G401 (cell line): ENCODE measurements around the gene RASGRP3. TPM values are rescaled to one million over a fixed set of nuclear protein-coding genes. Genes with fewer than 3 reads are reported as not detected.

ENCODE experiments used
- DNase-seq: peaks from one replicate; pipeline ENCODE4 v3.0.0-alpha.2; 2015; ENCODE audit warnings: low spot score
- in situ Hi-C: cut with HindIII; loops from 2 replicates; pipeline ENCODE4 v1.10.0; 2016; ENCODE audit warnings: low sequenced_read_pairs, mixed read lengths
- total RNA-seq: library from RNA; depleted of rRNA; stranded (reverse); fragments of >200 nt; shearing (Covaris generic); gene quantifications from 2 replicates; pipeline ENCODE4 v1.2.3, GENCODE V29; 2014

RASGRP3 gene
- total RNA-seq, 1 experiment from 2014 or later, result 2.7 TPM

DNA sequence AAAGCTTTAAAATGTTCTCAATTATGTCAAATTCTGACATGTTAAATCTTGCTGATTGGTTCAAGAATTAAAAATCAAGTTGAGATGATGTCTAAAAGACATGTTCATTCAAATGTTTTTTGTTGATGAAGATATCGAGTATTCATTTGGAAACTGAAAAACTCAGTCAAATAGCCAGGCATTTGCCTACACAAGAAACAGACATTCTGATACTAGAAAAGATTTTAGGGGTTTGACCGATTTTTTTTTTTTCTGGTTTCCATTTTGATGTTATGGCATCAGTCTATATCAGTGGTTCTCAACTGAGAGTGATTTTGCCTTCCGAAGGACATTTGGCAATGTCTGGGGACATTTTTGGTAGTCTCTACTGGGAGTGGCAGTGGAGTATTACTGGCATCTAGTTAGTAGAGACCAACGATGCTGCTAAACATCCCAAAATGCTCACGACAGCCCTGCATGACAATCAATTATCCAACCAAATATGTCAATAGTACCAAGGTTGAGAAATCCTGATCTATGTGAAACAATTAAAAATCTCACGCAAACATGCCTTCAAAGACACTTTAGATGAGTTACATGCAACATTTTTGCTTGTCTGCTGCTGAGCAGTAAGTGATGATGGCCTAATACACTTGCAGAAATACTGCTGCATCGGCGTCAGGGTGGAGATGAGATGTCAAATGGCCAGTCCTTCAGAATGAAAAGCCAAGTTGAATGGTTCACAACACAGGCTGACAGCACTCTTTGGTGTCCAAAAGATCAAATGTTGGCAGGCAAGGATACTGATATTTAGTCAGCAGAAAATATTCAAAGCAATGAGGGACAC, 12.5 kb downstream of the RASGRP3 start:
- no peak for DNase-seq
- in situ Hi-C loops, result no loop called here

DNA sequence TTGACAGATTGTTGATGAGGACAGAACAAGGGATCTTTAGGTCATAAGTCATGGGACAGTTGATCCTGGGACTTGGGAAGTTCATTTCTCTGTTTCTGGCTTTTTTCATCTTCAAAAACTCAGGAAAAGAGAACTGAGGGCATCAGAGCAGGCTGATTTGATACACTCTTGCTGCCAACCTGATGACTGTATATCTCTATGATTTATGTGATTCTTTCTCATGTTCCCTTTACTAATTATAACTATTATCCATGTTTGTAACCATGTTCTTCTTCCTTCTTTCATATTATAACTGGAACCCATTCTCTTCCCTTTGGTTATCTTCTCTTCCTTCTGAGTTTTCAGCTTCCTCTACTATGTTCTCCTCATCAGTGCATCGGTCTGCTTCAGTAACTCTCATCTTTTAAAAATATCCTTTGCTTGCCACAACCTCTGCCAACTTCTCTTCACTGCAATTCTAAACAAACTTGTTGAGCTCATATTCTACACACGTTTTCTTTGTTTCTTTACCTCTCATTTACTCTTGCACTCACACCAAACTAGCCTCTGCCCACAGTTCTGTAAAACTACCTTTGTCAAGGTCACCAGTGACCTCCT, 13.5 kb downstream of the RASGRP3 start:
- in situ Hi-C loops, result no loop called here

DNA sequence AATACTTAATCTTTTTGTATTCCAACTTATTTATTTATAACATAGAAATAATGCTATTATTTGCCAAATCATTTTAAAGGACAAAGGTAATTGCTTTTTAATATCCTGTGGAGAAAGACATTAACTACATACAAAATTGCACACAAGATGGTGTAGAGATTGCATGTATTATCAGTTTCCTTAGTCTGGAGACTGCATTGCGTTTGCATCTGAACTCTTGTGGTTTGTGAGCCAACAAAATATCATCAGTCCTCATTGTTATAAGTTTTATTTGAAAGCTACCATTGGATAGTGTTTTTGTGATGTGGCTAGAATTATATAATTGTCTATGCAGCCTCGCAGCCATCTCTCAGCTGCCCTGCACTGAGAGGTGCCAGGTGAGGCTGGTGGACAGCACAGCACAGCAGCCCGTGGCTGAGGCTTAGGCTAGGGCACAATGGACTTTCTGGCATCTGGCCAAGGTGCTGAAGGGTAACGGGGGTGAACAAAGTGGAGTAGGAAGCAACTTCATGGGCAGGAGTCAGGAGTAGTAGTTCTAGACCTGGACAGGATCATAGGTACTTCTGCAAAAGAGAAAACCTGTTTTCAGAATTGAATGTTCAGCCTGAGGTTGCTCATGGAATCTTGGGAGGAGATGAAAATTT, 15.1 kb downstream of the RASGRP3 start:
- no peak for DNase-seq

More for the DNA sequence above, 13.5 kb downstream of the RASGRP3 start:
- DNase-seq, result no peak

DNA sequence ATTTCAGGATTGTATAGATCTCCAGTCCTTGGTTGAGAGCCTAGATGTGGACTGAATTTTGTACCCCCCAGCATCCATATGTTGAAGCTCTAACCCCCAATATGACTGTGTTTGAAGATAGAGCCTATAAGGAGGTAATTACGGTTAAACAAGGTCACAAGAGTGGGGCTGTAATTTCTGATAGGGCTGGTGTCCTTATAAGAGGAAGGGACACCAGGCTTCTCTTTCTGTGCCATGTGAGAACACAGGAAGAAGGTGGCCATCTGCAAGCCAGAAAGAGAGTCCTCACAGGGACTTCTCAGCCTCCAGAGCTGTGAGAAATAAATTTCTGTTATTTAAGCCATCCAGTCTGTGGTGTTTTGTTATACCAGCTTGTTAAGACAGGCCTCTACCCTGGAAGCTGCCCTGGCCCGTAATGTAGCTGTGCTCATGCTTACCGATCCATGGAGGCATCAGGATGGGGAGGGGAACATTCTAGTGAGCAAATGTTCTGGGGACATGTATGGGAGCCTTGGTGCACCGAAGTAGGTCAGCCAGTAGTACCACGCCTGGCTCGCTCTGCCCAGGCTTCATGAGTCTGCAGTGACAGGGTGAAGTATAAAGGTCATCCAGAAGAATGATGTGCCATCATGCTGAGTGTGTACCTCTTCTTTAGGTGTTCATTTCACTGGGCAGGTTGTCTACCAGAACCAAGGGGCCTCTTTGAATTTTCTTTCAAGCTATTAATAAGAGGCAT, 16.1 kb downstream of the RASGRP3 start:
- in situ Hi-C loops, result no loop called here
- DNase-seq, result no peak

More for the DNA sequence above, 15.1 kb downstream of the RASGRP3 start:
- in situ Hi-C loops, result no loop called here

DNA sequence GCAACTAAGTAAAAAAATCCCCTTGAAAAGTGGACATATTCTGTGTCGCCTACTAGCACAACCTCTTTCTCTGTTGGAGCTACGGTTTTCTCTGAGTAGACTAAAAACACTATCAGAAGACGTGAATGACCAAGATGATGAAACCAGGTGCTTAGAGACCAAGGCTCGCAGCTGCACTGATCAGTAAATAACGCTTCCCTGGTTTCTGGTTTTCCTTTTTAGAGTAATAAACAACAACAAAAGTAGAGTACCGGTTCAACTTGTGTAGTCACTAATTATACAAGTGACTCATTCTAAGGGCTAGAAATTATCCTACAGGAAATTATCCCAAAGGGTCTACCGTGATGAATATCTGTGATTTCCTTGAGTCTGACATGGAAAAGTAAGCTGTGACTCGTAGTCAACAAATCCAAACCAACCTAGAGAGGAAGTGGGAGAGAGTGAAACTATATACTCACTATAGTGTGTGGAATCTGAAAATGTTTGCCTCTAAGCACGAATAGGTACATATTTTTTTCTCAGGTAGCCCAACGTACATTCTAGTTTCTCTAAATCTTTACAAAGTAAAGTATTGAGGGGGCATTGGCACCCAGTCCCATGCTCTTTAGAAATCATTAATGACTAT, 17.8 kb downstream of the RASGRP3 start:
- no peak for DNase-seq
- in situ Hi-C loops, result no loop called here

DNA sequence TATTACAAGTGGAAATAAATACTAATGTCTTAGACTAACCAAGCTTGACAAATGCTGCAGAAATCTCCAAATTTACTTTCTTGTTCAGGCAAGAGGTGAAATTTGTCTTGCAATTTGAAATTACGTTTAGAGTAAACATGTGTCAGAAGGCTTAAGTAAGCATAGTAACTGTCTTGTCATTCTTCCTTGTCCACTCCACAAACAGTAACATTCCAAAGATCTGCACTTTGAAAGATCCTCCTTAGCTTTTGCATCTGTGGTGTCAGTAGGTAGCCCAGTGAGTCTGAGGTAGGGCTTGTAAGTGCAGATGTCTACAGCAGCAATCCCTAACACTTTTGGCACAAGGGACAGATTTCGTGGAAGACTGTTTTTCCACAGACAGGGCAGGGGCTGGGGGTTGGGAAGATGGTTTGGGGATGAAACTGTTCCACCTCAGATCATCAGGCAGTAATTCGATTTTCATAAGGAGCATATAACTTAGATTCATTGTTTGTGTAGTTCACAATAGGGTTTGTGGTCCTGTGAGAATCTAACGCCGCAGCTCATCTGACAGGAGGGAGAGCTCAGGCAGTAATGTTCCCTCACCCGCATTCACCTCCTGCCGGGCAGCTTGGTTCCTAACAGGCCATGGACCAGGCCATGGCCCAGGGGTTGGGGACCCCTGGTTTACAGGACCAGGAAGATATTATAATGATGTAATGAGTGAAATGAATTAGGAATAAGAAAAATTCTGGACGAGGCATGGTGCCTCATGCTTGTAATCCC, 18.6 kb downstream of the RASGRP3 start:
- no peak for DNase-seq

DNA sequence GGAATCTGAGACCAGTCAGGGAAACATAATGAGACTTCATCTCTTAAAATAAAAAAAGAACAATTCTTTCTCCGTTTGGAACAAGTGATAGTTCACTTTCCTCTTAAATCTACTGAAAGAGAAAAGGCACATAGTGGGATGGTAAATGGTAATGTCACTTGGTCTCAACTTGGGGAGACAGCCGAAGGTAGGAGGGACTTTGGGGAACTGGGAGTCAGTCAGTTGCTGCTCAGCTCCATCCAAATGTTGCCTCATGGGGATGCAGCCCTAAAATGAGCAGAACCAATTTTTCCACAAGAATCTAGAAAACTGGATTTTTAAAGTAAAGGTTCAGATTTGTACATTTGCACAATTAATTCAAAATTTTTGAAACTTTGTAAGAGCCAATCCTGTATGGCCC, 19.2 kb downstream of the RASGRP3 start:
- in situ Hi-C loops, result no loop called here
- DNase-seq, result no peak

More for the DNA sequence above, 18.6 kb downstream of the RASGRP3 start:
- in situ Hi-C loops, result no loop called here

DNA sequence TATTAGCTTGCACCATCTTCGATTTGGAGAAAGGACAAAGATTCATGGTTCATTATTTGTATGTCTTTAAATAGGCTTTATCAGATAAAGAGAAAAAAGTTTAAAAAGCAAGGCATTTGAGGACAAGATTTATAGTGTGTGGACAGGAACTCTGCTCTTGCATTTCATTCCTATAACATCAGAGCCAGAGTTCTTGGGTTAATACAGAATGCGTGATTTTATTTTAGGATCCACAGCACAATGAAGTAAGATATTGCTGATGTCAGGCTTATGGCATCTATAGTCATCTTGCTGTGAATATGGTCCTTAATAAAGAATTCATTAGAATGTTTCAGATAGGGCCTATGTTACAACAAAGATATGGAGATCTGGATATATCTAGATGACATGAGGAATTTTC, 19.7 kb downstream of the RASGRP3 start:
- DNase-seq, result no peak
- in situ Hi-C loops, result no loop called here

DNA sequence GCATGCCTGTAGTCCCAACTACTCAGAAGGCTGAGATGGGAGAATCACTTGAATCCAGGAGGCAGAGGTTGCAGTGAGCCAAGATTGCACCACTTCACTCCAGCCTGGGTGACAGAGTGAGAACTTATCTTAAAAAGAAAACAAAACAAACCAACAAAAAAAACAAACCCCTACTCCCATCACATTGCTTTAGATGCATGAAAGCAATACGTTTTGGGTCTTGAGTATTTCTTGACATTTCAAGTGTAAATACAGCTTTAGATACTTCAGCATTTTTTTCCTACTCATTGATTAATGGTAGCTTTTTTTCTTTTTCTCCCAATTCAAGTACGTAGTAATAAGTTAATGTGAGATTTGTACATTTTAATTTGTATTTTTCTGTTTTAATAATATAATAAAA, 20.3 kb downstream of the RASGRP3 start:
- in situ Hi-C loops, result no loop called here
- DNase-seq, result no peak

DNA sequence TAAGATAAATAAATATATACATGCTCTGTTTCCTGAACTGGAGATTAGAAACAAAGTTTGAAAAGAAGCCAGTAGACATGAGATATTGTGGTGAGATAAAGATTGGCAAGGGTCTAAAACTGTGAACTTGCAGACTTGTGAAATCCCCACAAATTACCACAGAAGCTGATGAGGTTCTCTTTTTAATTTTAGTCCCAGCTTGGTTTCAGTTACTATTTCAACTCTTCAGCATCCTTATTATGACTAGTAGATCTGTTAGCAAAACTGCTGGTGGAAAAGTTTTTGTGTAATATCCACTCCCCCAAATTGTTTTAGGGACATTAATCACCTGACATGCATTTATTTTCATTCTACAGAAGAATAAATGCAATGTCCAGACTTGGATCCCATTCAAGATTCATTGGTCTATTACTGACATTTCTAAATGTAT, 20.8 kb downstream of the RASGRP3 start:
- in situ Hi-C loops, result no loop called here
- DNase-seq, result no peak

DNA sequence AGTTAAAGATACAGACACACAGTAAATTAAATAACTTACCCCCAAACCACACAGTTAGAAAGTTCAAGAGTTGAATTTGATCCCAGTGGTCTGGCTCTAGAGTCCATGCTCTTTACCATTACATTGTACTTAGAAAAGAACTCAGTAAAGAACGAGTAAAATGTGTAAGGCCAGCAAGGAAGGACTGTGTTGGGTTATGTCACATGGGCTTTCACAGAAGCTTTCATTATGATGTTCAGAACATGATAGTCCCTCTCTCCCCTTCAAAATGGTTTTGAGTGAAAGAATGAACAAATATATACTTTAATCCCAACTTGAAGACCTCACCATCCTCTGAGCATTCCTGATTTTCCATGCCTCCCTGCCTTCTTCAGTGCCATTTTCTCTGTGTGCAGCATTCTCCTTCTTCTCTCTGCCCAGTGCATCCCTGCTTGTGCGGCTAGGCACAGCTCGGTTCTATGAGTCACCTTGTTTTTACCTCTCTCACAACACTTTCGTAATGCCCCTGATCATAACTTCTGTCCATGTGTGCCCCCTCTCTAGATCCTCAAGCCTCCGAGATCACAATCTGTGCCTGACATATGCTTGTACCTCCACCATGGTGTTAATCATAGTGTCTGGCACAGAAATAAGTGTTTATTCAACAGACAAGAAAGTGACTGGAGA, 22.0 kb downstream of the RASGRP3 start:
- in situ Hi-C loops, result no loop called here
- no peak for DNase-seq

DNA sequence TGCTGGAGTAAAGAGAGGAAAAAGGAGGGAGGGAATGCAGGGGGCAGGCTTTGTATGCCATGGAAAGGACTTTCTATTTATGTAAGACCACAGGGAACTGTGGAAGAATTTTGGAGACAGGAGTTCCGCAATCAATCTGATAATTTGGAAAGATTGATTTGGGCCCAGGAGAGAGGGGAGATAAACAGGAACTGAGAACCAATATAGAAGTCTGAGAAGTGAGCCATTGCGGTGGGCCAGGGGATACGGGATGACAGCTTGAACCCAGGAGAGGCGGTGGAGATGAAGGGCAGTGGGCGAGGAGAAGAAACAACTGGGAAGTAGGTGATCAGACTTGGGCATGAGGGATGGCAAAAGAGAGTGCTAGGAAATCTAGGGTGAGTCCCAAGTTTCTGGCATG, 23.7 kb downstream of the RASGRP3 start:
- in situ Hi-C loops, result no loop called here
- no peak for DNase-seq

DNA sequence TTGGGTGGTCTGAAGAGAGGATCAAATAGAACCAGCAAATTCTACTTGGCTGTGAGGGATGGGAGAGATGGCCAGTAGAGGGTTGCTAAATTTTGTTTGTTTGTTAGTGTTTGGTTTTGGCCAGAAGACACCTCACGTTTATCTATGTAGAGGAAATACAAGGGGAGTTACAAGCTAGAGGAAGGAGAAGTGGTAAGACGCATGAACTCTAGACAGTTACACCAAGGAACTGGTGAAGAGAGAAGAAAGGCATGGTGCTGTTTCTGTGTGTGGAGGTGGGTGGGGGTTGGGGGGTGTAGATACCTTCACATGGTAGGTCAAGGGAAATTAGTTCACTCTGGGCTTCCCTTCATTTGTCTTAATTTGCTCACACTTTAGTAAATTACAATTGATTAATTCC, 25.6 kb downstream of the RASGRP3 start:
- in situ Hi-C loops, result no loop called here
- no peak for DNase-seq

DNA sequence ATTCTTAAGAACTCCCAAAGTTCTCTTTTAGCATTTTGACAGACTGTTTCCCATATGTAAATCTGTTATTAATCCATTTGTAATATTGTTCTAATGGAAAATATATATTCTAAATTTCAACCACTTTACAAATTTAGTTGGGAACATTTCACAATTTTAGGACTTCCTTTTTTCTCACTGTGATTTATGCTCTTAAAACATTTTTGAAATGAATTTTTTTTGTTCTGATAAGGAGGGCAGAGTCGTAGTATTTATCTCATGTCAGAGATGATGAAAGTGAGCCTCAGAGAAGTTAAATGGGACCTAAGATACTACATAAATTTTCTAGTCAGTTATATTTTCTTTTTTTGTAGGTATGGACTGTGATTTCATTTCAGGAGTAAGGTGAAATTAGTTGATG, 26.6 kb downstream of the RASGRP3 start:
- in situ Hi-C loops, result no loop called here

DNA sequence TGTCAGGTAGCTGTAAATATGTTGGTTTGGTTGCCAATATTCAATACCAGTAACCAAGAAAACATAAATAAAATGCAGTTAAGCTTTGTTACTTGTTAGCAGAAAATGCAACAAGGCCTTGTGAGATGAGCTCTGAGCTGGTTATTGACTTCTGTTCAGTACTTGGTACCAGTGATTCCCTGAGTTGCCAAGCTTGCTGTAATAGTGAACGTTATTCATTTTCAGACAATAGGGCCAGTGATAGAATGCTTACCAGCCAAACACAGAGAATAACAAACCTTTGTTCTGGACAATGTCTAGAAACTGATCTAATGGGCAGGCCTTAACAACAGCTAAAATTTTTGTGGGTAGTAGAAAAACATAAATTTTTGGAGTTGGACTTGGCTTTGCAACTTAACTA, 29.5 kb downstream of the RASGRP3 start:
- peak; percentile 2 for DNase-seq
- in situ Hi-C loops, result no loop called here

More for the DNA sequence above, 26.6 kb downstream of the RASGRP3 start:
- DNase-seq, result no peak

DNA sequence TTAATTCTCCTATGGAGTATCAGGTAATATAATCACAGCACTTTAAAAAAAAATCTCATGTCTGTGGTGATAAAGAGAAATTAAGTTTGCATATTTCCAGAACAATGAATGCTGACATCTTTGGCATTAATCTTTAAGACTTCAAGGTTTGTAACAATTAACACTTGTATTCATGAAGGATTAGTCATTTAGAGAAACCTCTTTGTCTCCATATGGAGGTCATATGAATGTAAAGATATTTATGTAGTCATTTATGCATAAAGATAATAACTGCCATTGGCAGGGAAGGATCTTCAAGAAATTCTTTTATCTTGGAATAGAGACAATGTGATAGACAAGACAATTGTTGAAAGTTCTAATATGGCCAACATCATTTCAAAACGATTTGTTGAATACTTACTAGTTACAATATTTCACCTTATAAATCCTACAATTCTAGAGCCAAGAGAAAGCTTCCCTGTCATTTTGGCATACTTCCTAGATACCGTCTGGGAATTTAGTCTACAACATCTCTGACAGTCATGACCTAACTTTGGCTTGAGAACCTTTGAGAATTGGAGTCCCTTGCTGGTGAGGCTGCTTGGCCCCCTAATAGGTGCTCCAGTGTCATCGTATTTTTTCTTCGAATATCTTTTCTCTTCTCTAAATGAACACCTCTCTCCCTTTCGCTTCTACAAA, 33.6 kb downstream of the RASGRP3 start:
- no peak for DNase-seq
- in situ Hi-C loops, result no loop called here

DNA sequence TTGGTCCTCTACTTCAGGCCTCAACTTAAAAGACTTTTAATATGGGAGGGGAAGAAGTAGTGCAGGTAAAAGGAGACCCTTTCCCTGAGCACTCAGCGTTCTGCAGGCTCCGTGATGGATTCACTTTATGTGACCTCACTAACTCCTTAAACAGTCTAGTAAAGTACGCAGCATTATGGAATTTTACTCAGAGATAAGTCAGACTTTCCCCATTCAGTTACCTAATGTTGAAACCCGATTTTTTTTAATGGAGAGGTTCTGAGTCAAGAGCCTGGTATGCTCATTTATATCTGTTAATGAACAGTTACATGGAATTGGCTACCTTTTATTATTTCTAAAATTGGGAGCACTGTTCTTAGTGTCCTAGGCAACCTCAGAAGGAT, 34.1 kb downstream of the RASGRP3 start:
- in situ Hi-C loops, result no loop called here
- no peak for DNase-seq

DNA sequence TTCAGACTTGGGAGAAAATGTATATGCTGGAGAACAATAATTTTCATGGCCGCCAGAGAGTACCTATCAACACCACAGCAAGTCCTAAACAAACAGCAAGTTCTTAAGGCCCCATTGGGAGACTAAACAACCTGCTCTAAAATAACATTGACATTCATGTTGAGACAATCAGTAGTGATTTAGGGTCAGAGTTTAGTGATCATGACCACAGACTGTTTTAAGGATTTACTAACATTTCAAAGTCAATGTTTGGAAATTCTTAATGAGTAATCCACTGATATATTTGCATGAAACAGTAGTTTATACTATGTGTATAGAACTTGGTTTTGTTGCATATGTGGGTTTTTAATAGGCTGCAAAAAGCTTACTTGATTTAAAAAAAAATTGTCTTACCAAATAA, 34.7 kb downstream of the RASGRP3 start:
- in situ Hi-C loops, result no loop called here
- DNase-seq, result no peak
